Kidney glomerular epithelial cell (primary cell): Measurements from ENCODE around the gene CST9.
"Not testable (repeated sequence)": the region's sequence is repeated elsewhere in the genome, so short reads cannot be mapped to it uniquely, and the experiment has no call there.

Experiments
- DNase-seq: peaks from one replicate; lab custom pipeline; 2025; lab: John Stamatoyannopoulos, UW

Gene CST9

GRCh38 chr20:23586735-23587525 is 18.8 kb downstream of the CST9 start:
- DNase-seq = no peak

GRCh38 chr20:23585808-23586734 is 19.6 kb downstream of the CST9 start:
- no peak for DNase-seq

- DNase-seq = no peak
These were observed 20.3 kb downstream of the CST9 start for GRCh38 chr20:23585449-23585807.

- DNase-seq = no peak
These were observed 21.1 kb downstream of the CST9 start for GRCh38 chr20:23584434-23585199.

- peak; percentile 14 for DNase-seq
These were observed 22.2 kb downstream of the CST9 start for GRCh38 chr20:23583526-23583925.

GRCh38 chr20:23582293-23582692 is 23.4 kb downstream of the CST9 start:
- DNase-seq = no peak

- not testable (repeated sequence) for DNase-seq
These were observed 23.9 kb downstream of the CST9 start for GRCh38 chr20:23581833-23582232.

- no peak for DNase-seq
These were observed 30.7 kb downstream of the CST9 start for GRCh38 chr20:23574977-23575376.

GRCh38 chr20:23570178-23570760 is 35.4 kb downstream of the CST9 start:
- no peak for DNase-seq

- DNase-seq = no peak
These were observed 36.1 kb downstream of the CST9 start for GRCh38 chr20:23569570-23569969.

- DNase-seq = no peak
These were observed 36.8 kb downstream of the CST9 start for GRCh38 chr20:23568971-23569330.

- DNase-seq = no peak
These were observed 37.3 kb downstream of the CST9 start, which contains the start of gene CST9L for GRCh38 chr20:23568320-23568970. TSS of gene CST9L (minus strand) at chr20:23568484. CDS start at chr20:23568450, 34 bp downstream.

GRCh38 chr20:23566199-23566932 is 39.4 kb downstream of the CST9 start:
- DNase-seq = no peak

- no peak for DNase-seq
These were observed 40.1 kb downstream of the CST9 start for GRCh38 chr20:23565503-23566045.

- DNase-seq = no peak
These were observed 40.8 kb downstream of the CST9 start for GRCh38 chr20:23564927-23565326.

- DNase-seq = no peak
These were observed 42.9 kb downstream of the CST9 start for GRCh38 chr20:23562721-23563342.

GRCh38 chr20:23554401-23554800 is 51.3 kb downstream of the CST9 start:
- no peak for DNase-seq
